Neural cell (in vitro differentiated cells): Measurements from ENCODE around the gene STAT3. TPM values are rescaled to one million over a fixed set of nuclear protein-coding genes. Genes with fewer than 3 reads are reported as not detected.

Experiments
- H2AFZ ChIP-seq: fragments of 200-600, 300-800 bp; sonication (generic), shearing (Covaris generic); 2 replicates; pipeline ENCODE4 v1.6.0; 2014; ENCODE audit warnings: low read depth, mild to moderate bottlenecking, antibody characterized with exemption, low read length, moderate library complexity
- H3F3A ChIP-seq: fragments of 200-600 bp; shearing (Covaris generic); 2 replicates; pipeline ENCODE4 v1.6.1; 2016; ENCODE audit warnings: mild to moderate bottlenecking, moderate library complexity, mixed read lengths, antibody characterized with exemption, low read length; ENCODE audit not compliant: insufficient read depth, poor library complexity, severe bottlenecking
- H3K27ac ChIP-seq: fragments of 200-600, 300-800 bp; sonication (generic), shearing (Covaris generic); 2 replicates; pipeline ENCODE4 v1.5.1; 2014; ENCODE audit warnings: mild to moderate bottlenecking, low read length, moderate library complexity
- H3K27me3 ChIP-seq: fragments of 300-800, 200-600 bp; sonication (generic), shearing (Covaris generic); 2 replicates; pipeline ENCODE4 v1.6.0; 2014; ENCODE audit warnings: mild to moderate bottlenecking, low read depth, low read length, moderate library complexity; ENCODE audit not compliant: insufficient read depth
- H3K36me3 ChIP-seq: fragments of 300-800, 200-600 bp; sonication (generic), shearing (Covaris generic); 2 replicates; pipeline ENCODE4 v1.5.1; 2014; ENCODE audit warnings: mild to moderate bottlenecking, antibody characterized with exemption, low read length, moderate library complexity; ENCODE audit not compliant: insufficient read depth
- H3K4me2 ChIP-seq: fragments of 300-800, 200-600 bp; sonication (generic), shearing (Covaris generic); 2 replicates; pipeline ENCODE4 v1.6.0; 2014; ENCODE audit warnings: mild to moderate bottlenecking, low read length
- H3K4me3 ChIP-seq: fragments of 300-800, 200-600 bp; sonication (generic), shearing (Covaris generic); 2 replicates; pipeline ENCODE4 v1.5.1; 2014; ENCODE audit warnings: mild to moderate bottlenecking, low read length, moderate library complexity
- H3K79me2 ChIP-seq: fragments of 200-600 bp; shearing (Covaris generic); replicated peaks from 2 replicates; pipeline ENCODE4 v1.6.0; 2014; ENCODE audit warnings: mild to moderate bottlenecking, low read length, moderate library complexity; ENCODE audit not compliant: insufficient read depth
- H3K9ac ChIP-seq: fragments of 300-800, 200-600 bp; sonication (generic), shearing (Covaris generic); 2 replicates; pipeline ENCODE4 v1.6.1; 2016; ENCODE audit warnings: mild to moderate bottlenecking, low read length, mixed read lengths
- H3K9me2 ChIP-seq: fragments of 200-600 bp; shearing (Covaris generic); 2 replicates; pipeline ENCODE4 v1.6.1; 2016; ENCODE audit warnings: mild to moderate bottlenecking, low read length, mixed read lengths; ENCODE audit not compliant: insufficient read depth
- H3K9me3 ChIP-seq: fragments of 200-600, 300-800 bp; sonication (generic), shearing (Covaris generic); 2 replicates; pipeline ENCODE4 v1.6.1; 2016; ENCODE audit warnings: mild to moderate bottlenecking, mixed run types, low read length, moderate library complexity, mixed read lengths
- H4K20me1 ChIP-seq: fragments of 200-600 bp; shearing (Covaris generic); 2 replicates; pipeline ENCODE4 v1.6.1; 2016; ENCODE audit warnings: mild to moderate bottlenecking, mixed run types; ENCODE audit not compliant: insufficient read depth
- CTCF ChIP-seq: fragments of 450-650 bp; IDR thresholded peaks from 2 replicates; pipeline ENCODE4 v1.5.1; 2014; ENCODE audit warnings: antibody characterized with exemption, mild to moderate bottlenecking, moderate library complexity; ENCODE audit not compliant: poor library complexity, severe bottlenecking
- EP300 ChIP-seq: fragments of 450-650 bp; conservative IDR thresholded peaks from 2 replicates; pipeline ENCODE4 v1.6.1; 2014; ENCODE audit warnings: antibody characterized with exemption, mild to moderate bottlenecking, moderate library complexity; ENCODE audit not compliant: poor library complexity, severe bottlenecking
- EZH2 ChIP-seq: fragments of 200-600, 300-800 bp; shearing (Covaris generic), sonication (generic); IDR thresholded peaks from 2 replicates; pipeline ENCODE4 v1.6.1; 2014; ENCODE audit warnings: antibody characterized with exemption, low read length, borderline replicate concordance, mild to moderate bottlenecking; ENCODE audit not compliant: insufficient read depth, poor library complexity, severe bottlenecking
- MXI1 ChIP-seq: fragments of 450-650 bp; conservative IDR thresholded peaks from 2 replicates; pipeline ENCODE4 v1.6.1; 2014; ENCODE audit warnings: antibody characterized with exemption, mild to moderate bottlenecking; ENCODE audit not compliant: poor library complexity, severe bottlenecking
- POLR2AphosphoS5 ChIP-seq: IDR thresholded peaks from 2 replicates; pipeline ENCODE4 v1.6.1; 2012
- RAD21 ChIP-seq: fragments of 450-650 bp; conservative IDR thresholded peaks from 2 replicates; pipeline ENCODE4 v1.6.1; 2014; ENCODE audit warnings: antibody characterized with exemption, mild to moderate bottlenecking, moderate library complexity
- REST ChIP-seq: IDR thresholded peaks from 2 replicates; pipeline ENCODE4 v1.6.1; 2012; ENCODE audit warnings: borderline replicate concordance
- SMC3 ChIP-seq: fragments of 450-650 bp; conservative IDR thresholded peaks from 2 replicates; pipeline ENCODE4 v1.6.1; 2014; ENCODE audit warnings: antibody characterized with exemption, mild to moderate bottlenecking, moderate library complexity; ENCODE audit not compliant: poor library complexity
- TAF1 ChIP-seq: IDR thresholded peaks from 2 replicates; pipeline ENCODE4 v1.6.1; 2012; ENCODE audit warnings: low read depth
- polyA plus RNA-seq: library from polyadenylated mRNA; depleted of rRNA; stranded (reverse); fragments of >200 nt; gene quantifications from 2 replicates; pipeline ENCODE4 v1.2.3, GENCODE V29; 2014

STAT3 gene
- polyA plus RNA-seq, 1 donor from 2014 or later: 24.2 TPM

GRCh38 chr17:42307362-42307927 lies 80.8 kb downstream of the STAT3 start:
- Histone ChIP-seq H3K9me3 (no peaks in the 10 kb centered on the region), H3K9me2 (no peaks in the 10 kb centered on the region), H3K79me2 (no peaks in the 10 kb centered on the region), H4K20me1 (no peaks in the 10 kb centered on the region), H2AFZ (no peak overlapping the region), H3K36me3 (no peaks in the 10 kb centered on the region), H3K4me3 (no peak overlapping the region), H3K27me3 (no peaks in the 10 kb centered on the region), H3K4me2 (no peak overlapping the region), H3K9ac (no peak overlapping the region), H3K27ac (no peak overlapping the region), H3F3A (no peaks in the 10 kb centered on the region)
- TF ChIP-seq TAF1 (no peak), REST (no peak), EZH2 (no peak), POLR2AphosphoS5 (no peak), SMC3 (no peak), RAD21 (no peak), EP300 (no peak), MXI1 (no peak), CTCF (no peak)

- Histone ChIP-seq H2AFZ (no peak overlapping the region), H3F3A (no peaks in the 10 kb centered on the region), H3K4me2 (no peak overlapping the region), H3K9ac (no peak overlapping the region), H4K20me1 (no peaks in the 10 kb centered on the region), H3K27ac (no peak overlapping the region), H3K27me3 (no peaks in the 10 kb centered on the region), H3K9me2 (no peaks in the 10 kb centered on the region), H3K79me2 (no peaks in the 10 kb centered on the region), H3K36me3 (no peaks in the 10 kb centered on the region), H3K9me3 (no peaks in the 10 kb centered on the region), H3K4me3 (no peak overlapping the region)
- TF ChIP-seq RAD21 (no peak), MXI1 (no peak), EZH2 (no peak), REST (no peak), TAF1 (no peak), CTCF (no peak), EP300 (no peak)
These were observed 81.9 kb downstream of the STAT3 start for GRCh38 chr17:42306385-42306667.
